ENCODE measurements around the gene RIC3. TPM values are rescaled to one million over a fixed set of nuclear protein-coding genes. Genes with fewer than 3 reads are reported as not detected.

RIC3 gene
- total RNA-seq, 1 experiment from 2014 or later = 23.7 TPM

DNA sequence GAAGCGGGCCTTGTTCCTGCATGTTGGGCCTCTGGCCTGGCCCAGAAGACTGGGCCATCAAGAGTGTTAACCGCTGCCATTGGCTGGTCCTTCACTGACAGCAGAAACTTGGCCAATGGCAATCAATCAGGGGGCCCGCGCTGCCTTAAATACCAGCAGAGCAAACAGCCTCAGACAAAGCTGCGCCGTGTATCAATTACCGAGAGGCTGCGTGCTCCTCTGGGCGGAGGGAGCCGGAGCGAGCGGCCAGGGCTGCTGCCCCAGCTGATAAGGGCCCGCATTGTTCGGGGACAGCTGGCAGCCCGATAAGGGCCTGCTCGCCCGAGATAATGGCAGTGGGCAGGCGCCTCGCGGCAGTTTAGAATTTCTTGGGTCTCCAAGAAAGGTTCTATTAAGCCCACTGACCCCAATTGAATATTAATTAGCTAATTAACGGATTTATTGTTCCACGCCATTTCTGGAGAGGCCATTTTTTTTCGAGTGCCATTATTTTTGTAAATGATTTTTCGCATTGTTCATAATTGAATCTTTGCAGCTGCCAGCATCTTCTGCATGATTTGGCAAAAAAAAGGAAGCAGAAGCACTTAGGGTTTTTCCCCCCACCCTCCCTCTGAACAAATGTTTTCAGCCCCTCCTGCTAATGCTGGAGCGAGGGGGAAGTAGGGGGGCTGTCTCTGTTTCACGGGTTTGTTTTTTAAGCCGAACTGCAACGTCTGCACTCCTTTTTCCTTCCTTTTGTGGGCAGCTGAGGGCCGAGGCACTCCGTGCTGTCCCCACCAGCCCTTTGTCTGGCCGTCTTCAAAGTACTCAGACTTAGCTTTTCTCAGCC, 37.6 kb upstream of the RIC3 start:
- Histone ChIP-seq H3K9me3 (ENCODE audit: control insufficient read depth, low read depth, low read length) (no peaks in the 10 kb centered on the region), H3K23me2 (ENCODE audit: insufficient read length, low read depth, low read length, poor library complexity, severe bottlenecking) (no peaks in the 10 kb centered on the region), H3K18ac (ENCODE audit: insufficient read length, low read depth, low read length) (no peak overlapping the region), H3K4me2 (ENCODE audit: insufficient read depth, insufficient read length, low read length) (no peak overlapping the region), H2BK120ac (ENCODE audit: low read depth, low read length, poor library complexity, severe bottlenecking) (no peak overlapping the region), H2BK15ac (ENCODE audit: low read depth, low read length) (no peak overlapping the region), H2AFZ (ENCODE audit: low read length) (no peak overlapping the region), H3K56ac (ENCODE audit: insufficient read length, low read depth, low read length) (no peak overlapping the region), H3K27me3 (ENCODE audit: insufficient read depth, low read length) (no peaks in the 10 kb centered on the region), H2AK5ac (ENCODE audit: insufficient read length, low read length) (no peak overlapping the region), H3K79me1 (ENCODE audit: insufficient read depth, low read depth, low read length, poor library complexity, severe bottlenecking) (no peaks in the 10 kb centered on the region), H3K4ac (ENCODE audit: low read depth, low read length) (no peak overlapping the region), H3K27ac (ENCODE audit: insufficient read length, low read depth, low read length) (no peak overlapping the region), H3K9ac (ENCODE audit: extremely low read depth, insufficient read length, low read length) (no peak overlapping the region), H2BK5ac (ENCODE audit: insufficient read length, low read length) (no peak overlapping the region), H2BK12ac (ENCODE audit: insufficient read length, low read depth, low read length) (no peak overlapping the region), H3K4me1 (ENCODE audit: insufficient read depth, low read length) (no peaks in the 10 kb centered on the region), H3K23ac (ENCODE audit: insufficient read length, low read depth, low read length) (no peak overlapping the region), H3K14ac (ENCODE audit: insufficient read depth, low read length) (no peak overlapping the region), H4K20me1 (ENCODE audit: control insufficient read depth, insufficient read depth, insufficient read length) (no peaks in the 10 kb centered on the region), H3K79me2 (ENCODE audit: insufficient read depth, low read length) (no peaks in the 10 kb centered on the region), H4K91ac (ENCODE audit: insufficient read length, low read depth, low read length) (no peak overlapping the region), H3T11ph (ENCODE audit: low read length) (no peak overlapping the region), H4K5ac (ENCODE audit: insufficient read length, low read depth, low read length) (no peak overlapping the region), H4K8ac (replicated peaks; ENCODE audit: insufficient read length, low read depth, low read length) (no peak overlapping the region), H2BK20ac (ENCODE audit: low read depth, low read length, poor library complexity, severe bottlenecking) (no peak overlapping the region)
- Mint-ChIP-seq H3K27me3 (ENCODE audit: low read depth) (peaks cover 9% of the 10 kb centered on the region), H3K27ac (peak overlapping the region in 1 of 3 experiments; percentile 88; a peak in 1 of 7 replicates), H3K4me1 (peaks cover 16 to 18% of the 10 kb centered on the region in 2 experiments), H3K36me3 (ENCODE audit: insufficient read depth in 1 of 3, low read depth in 3 of 3) (no peaks in the 10 kb centered on the region), H3K4me3 (no peak overlapping the region), H3K9me3 (no peaks in the 10 kb centered on the region)
- DNase-seq = peak; percentile 77
- WGBS (ENCODE audit: extremely low coverage, insufficient read length, low lambda C conversion rate) = no CpG with 5 or more reads among the region's 31 CpGs
- TF ChIP-seq, protein P1, sequence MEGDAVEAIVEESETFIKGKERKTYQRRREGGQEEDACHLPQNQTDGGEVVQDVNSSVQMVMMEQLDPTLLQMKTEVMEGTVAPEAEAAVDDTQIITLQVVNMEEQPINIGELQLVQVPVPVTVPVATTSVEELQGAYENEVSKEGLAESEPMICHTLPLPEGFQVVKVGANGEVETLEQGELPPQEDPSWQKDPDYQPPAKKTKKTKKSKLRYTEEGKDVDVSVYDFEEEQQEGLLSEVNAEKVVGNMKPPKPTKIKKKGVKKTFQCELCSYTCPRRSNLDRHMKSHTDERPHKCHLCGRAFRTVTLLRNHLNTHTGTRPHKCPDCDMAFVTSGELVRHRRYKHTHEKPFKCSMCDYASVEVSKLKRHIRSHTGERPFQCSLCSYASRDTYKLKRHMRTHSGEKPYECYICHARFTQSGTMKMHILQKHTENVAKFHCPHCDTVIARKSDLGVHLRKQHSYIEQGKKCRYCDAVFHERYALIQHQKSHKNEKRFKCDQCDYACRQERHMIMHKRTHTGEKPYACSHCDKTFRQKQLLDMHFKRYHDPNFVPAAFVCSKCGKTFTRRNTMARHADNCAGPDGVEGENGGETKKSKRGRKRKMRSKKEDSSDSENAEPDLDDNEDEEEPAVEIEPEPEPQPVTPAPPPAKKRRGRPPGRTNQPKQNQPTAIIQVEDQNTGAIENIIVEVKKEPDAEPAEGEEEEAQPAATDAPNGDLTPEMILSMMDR (conservative IDR thresholded peaks at IDR 0.05) = no peak

Measured in H9 (cell line).